Measurements from ENCODE around the gene ICE1. TPM values are rescaled to one million over a fixed set of nuclear protein-coding genes. Genes with fewer than 3 reads are reported as not detected.
"Not testable (repeated sequence)": the region's sequence is repeated elsewhere in the genome, so short reads cannot be mapped to it uniquely, and the experiment has no call there.

The ICE1 gene
- polyA plus RNA-seq, 10 donors = 22.0 to 31.8 (median 26.6) TPM

- no peak for DNase-seq
Measured at GRCh38 chr5:5487585-5488360, 65.3 kb downstream of the ICE1 start.

- DNase-seq = peak in 1 of 3 donors; percentile 19
Measured at GRCh38 chr5:5490774-5491347, 68.4 kb downstream of the ICE1 start.

GRCh38 chr5:5492087-5492933, 69.8 kb downstream of the ICE1 start:
- DNase-seq = peak; percentile 28 to 64 (median 30)

GRCh38 chr5:5492934-5493271, 70.4 kb downstream of the ICE1 start:
- DNase-seq = not testable (repeated sequence)

- peak in 2 of 3 donors; percentile 17 to 30 for DNase-seq
Measured at GRCh38 chr5:5494489-5495402, 72.3 kb downstream of the ICE1 start.

GRCh38 chr5:5497152-5497788, 74.8 kb downstream of the ICE1 start:
- peak; percentile 18 to 64 (median 34) for DNase-seq

GRCh38 chr5:5499442-5499841, 77.0 kb downstream of the ICE1 start:
- no peak for DNase-seq

- no peak for DNase-seq
Measured at GRCh38 chr5:5504325-5504724, 81.8 kb downstream of the ICE1 start.

GRCh38 chr5:5505815-5506214, 83.3 kb downstream of the ICE1 start:
- no peak for DNase-seq

GRCh38 chr5:5508391-5508790, 85.9 kb downstream of the ICE1 start:
- DNase-seq = no peak

GRCh38 chr5:5511904-5512416, 89.5 kb downstream of the ICE1 start:
- DNase-seq = no peak

- no peak for DNase-seq
Measured at GRCh38 chr5:5512543-5512942, 90.1 kb downstream of the ICE1 start.

- not testable (repeated sequence) for DNase-seq
Measured at GRCh38 chr5:5520622-5521021, 98.1 kb downstream of the ICE1 start.

- DNase-seq = no peak
Measured at GRCh38 chr5:5521029-5521428, 98.6 kb downstream of the ICE1 start.

- DNase-seq = no peak
Measured at GRCh38 chr5:5521478-5521877, 99.0 kb downstream of the ICE1 start.

- DNase-seq = no peak
Measured at GRCh38 chr5:5522336-5522735, 99.9 kb downstream of the ICE1 start.

- DNase-seq = no peak
Measured at GRCh38 chr5:5523066-5523505, 100.6 kb downstream of the ICE1 start.

- no peak for DNase-seq
Measured at GRCh38 chr5:5524327-5524726, 101.8 kb downstream of the ICE1 start.

GRCh38 chr5:5531371-5531770, 108.9 kb downstream of the ICE1 start:
- no peak for DNase-seq

GRCh38 chr5:5532306-5533076, 110.0 kb downstream of the ICE1 start:
- no peak for DNase-seq

All from muscle of back (tissue), 11 donors.